ENCODE results near the gene PSMD4.
"Not testable (repeated sequence)": the region's sequence is repeated elsewhere in the genome, so short reads cannot be mapped to it uniquely, and the experiment has no call there.

The PSMD4 gene

GRCh38 chr1:151266315-151266714 lies 11.8 kb downstream of the PSMD4 start:
- Histone ChIP-seq H3K4me3 (ENCODE audit: low read depth, low read length) (no peak overlapping the region), H3K27me3 (no peaks in the 10 kb centered on the region), H3K4me1 (no peaks in the 10 kb centered on the region), H3K36me3 (peaks cover 53% of the 10 kb centered on the region), H3K9me3 (no peaks in the 10 kb centered on the region; the same call in 1 of the 2 replicates)
- DNase-seq, result no peak
- no peak for TF ChIP-seq CTCF (IDR thresholded peaks at IDR 0.05; ENCODE audit: low read depth, low read length)

- DNase-seq, result no peak
- Histone ChIP-seq H3K4me3 (ENCODE audit: low read depth, low read length) (no peak overlapping the region), H3K36me3 (peaks cover 48% of the 10 kb centered on the region), H3K27me3 (no peaks in the 10 kb centered on the region), H3K4me1 (no peaks in the 10 kb centered on the region), H3K9me3 (no peaks in the 10 kb centered on the region; the same call in 1 of the 2 replicates)
- TF ChIP-seq CTCF (IDR thresholded peaks at IDR 0.05; ENCODE audit: low read depth, low read length), result no peak
These were observed 12.3 kb downstream of the PSMD4 start for GRCh38 chr1:151266821-151267220.

DNA sequence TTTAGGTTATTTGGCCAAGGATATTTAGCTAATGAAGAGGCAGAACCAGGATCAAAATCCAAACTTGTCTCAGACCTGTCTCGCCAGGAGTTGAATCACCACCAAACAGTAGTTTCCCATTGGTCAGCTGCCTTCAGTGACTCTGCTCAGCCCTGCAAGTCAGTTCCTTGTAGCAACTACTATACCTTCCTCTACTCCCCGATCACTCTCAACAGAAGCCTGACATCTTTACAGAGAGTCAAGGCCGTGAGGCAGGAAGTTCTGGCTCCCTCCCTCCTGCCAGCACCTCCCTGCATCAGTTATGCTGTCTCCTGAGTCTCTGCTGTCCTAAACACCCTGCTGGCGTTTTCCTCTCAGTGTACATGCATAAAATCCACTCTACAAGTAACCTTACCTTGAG lies 13.2 kb downstream of the PSMD4 start:
- no peaks in the 10 kb centered on the region; the same call in 1 of the 2 replicates for H3K9me3 ChIP-seq
- no peak for TF ChIP-seq CTCF (IDR thresholded peaks at IDR 0.05; ENCODE audit: low read depth, low read length)
- DNase-seq, result no peak
- no peaks in the 10 kb centered on the region for H3K4me1 ChIP-seq
- H3K36me3 ChIP-seq, result peaks cover 43% of the 10 kb centered on the region
- H3K4me3 ChIP-seq (ENCODE audit: low read depth, low read length), result no peak overlapping the region
- H3K27me3 ChIP-seq, result no peaks in the 10 kb centered on the region

DNA sequence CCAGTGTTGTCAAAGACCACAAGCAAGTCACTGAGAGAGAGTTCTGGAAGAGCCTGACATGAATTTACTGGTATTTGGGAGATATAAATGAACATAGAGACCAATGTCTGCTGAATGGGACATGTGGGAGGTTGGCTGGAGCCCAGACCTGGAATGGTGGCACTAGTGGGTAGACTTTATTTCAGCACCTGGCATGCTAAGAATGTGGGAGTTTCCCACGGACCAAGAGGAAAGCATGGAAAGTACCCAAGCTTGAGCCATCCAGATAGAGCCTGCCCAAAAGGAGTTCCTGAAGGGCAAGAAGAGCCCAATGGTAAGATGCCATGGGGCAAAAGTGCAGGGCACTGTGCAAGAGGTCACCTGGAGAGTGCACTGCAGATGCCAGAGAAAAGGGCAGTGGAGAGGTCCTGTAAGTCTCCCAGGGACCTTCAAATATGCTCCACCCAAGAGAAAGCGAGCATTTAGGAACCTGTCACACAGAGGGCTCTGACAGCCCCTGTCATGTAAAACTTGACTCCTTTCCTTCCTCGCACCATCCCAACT lies 19.5 kb downstream of the PSMD4 start:
- DNase-seq, result no peak
- H3K27me3 ChIP-seq, result no peaks in the 10 kb centered on the region
- H3K4me3 ChIP-seq (ENCODE audit: low read depth, low read length), result no peak overlapping the region
- no peaks in the 10 kb centered on the region; the same call in 1 of the 2 replicates for H3K9me3 ChIP-seq
- H3K4me1 ChIP-seq, result no peaks in the 10 kb centered on the region
- TF ChIP-seq CTCF (IDR thresholded peaks at IDR 0.05; ENCODE audit: low read depth, low read length), result no peak
- H3K36me3 ChIP-seq, result peaks cover 3% of the 10 kb centered on the region; the same call in 1 of the 2 replicates

GRCh38 chr1:151275341-151275740 lies 20.8 kb downstream of the PSMD4 start:
- DNase-seq, H3K27me3 ChIP-seq: not testable (repeated sequence)

DNA sequence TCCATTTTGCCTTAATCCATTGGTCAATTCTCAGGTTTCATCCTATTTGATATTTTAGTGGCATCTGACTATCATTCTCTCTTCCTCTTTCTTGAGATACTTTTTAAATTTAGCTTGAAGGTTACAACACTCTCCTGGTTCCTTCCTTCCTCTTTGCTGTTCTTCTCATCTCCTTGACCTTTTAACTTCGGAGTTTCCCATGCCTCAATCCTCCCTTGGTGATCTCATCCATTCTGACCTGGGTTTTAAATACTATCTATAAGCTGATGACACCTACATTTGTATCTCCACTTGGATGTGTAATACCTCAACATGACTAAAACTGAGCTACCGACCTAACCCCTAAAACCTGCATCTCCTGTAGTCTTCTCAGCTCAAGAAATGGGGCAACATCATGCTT lies 22.7 kb downstream of the PSMD4 start:
- Histone ChIP-seq H3K9me3 (no peaks in the 10 kb centered on the region), H3K4me3 (ENCODE audit: low read depth, low read length) (no peak overlapping the region), H3K4me1 (no peaks in the 10 kb centered on the region), H3K27me3 (no peaks in the 10 kb centered on the region), H3K36me3 (no peaks in the 10 kb centered on the region)
- TF ChIP-seq CTCF (IDR thresholded peaks at IDR 0.05; ENCODE audit: low read depth, low read length), result no peak
- no peak for DNase-seq

More at GRCh38 chr1:151275341-151275740, 20.8 kb downstream of the PSMD4 start:
- H3K36me3 ChIP-seq; H3K4me3 ChIP-seq (ENCODE audit: low read depth, low read length); H3K4me1 ChIP-seq; H3K9me3 ChIP-seq: not testable (repeated sequence)
